Urothelium cell line (cell line): ENCODE measurements around the gene WNT6.
"Not testable (repeated sequence)": the region's sequence is repeated elsewhere in the genome, so short reads cannot be mapped to it uniquely, and the experiment has no call there.

Experiments
- DNase-seq: peaks from one replicate; pipeline ENCODE4 v3.0.0; 2011; ENCODE audit warnings: low spot score, mixed read lengths
- FAIRE-seq: peaks from 2 replicates; lab custom pipeline; 2011; peaks lifted over from hg19 to GRCh38; lab: Jason Lieb, UNC

Gene WNT6

GRCh38 chr2:218829868-218830451 lies 29.6 kb upstream of the WNT6 start:
- DNase-seq (no peak), FAIRE-seq (no peak)

GRCh38 chr2:218830526-218831306 lies 28.9 kb upstream of the WNT6 start:
- DNase-seq = no peak

GRCh38 chr2:218831378-218831990 lies 28.1 kb upstream of the WNT6 start, which contains the start of gene PRKAG3:
Gene PRKAG3, minus strand, starts transcription at chr2:218831803.
- no peak for DNase-seq
- peak; percentile 76 for FAIRE-seq

More at GRCh38 chr2:218830526-218831306, 28.9 kb upstream of the WNT6 start:
- no peak for FAIRE-seq

GRCh38 chr2:218832081-218832480 lies 27.5 kb upstream of the WNT6 start:
- FAIRE-seq (no peak), DNase-seq (no peak)

GRCh38 chr2:218832520-218832919 lies 27.1 kb upstream of the WNT6 start:
- DNase-seq (peak; percentile 73), FAIRE-seq (no peak)

- DNase-seq = no peak
- FAIRE-seq = no peak
Observed at GRCh38 chr2:218833023-218833609, 26.5 kb upstream of the WNT6 start.

- no peak for FAIRE-seq
- DNase-seq = no peak
Observed at GRCh38 chr2:218834685-218835084, 24.9 kb upstream of the WNT6 start.

GRCh38 chr2:218837495-218837894 lies 22.1 kb upstream of the WNT6 start:
- FAIRE-seq (no peak), DNase-seq (no peak)

- FAIRE-seq (no peak), DNase-seq (no peak)
Observed at GRCh38 chr2:218839430-218839829, 20.2 kb upstream of the WNT6 start.

- no peak for FAIRE-seq
- no peak for DNase-seq
Observed at GRCh38 chr2:218839888-218840287, 19.7 kb upstream of the WNT6 start.

- FAIRE-seq, DNase-seq: not testable (repeated sequence)
Observed at GRCh38 chr2:218844334-218844733, 15.3 kb upstream of the WNT6 start.

GRCh38 chr2:218846963-218847362 lies 12.6 kb upstream of the WNT6 start:
- not testable (repeated sequence) for DNase-seq, FAIRE-seq

GRCh38 chr2:218849721-218850120 lies 9.9 kb upstream of the WNT6 start:
- no peak for FAIRE-seq
- DNase-seq = peak; percentile 58

- DNase-seq = no peak
- FAIRE-seq = no peak
Observed at GRCh38 chr2:218850796-218851195, 8.8 kb upstream of the WNT6 start.

- no peak for DNase-seq
- FAIRE-seq = no peak
Observed at GRCh38 chr2:218851286-218851685, 8.3 kb upstream of the WNT6 start.

GRCh38 chr2:218852911-218853667 lies 6.5 kb upstream of the WNT6 start:
- DNase-seq (peak; percentile 58), FAIRE-seq (peak; percentile 52)

GRCh38 chr2:218853766-218854165 lies 5.8 kb upstream of the WNT6 start:
- FAIRE-seq = no peak
- DNase-seq = peak; percentile 76

- no peak for FAIRE-seq
- DNase-seq = no peak
Observed at GRCh38 chr2:218854860-218855259, 4.7 kb upstream of the WNT6 start.

GRCh38 chr2:218855305-218856166 lies 4.1 kb upstream of the WNT6 start:
- DNase-seq (no peak), FAIRE-seq (no peak)
